C4-2B (cell line): Measurements from ENCODE around the gene CLPTM1.
"Not testable (repeated sequence)": the region's sequence is repeated elsewhere in the genome, so short reads cannot be mapped to it uniquely, and the experiment has no call there.

Experiments
- H3K27ac ChIP-seq: fragments of 450-650 bp; 2 replicates; pipeline ENCODE4 v1.5.1; 2017
- ZFX ChIP-seq: fragments of 450-650 bp; IDR thresholded peaks from 2 replicates; pipeline ENCODE4 v1.6.1; 2017
- TF ChIP-seq, protein P1 (sequence below): fragments of 450-650 bp; conservative IDR thresholded peaks from 2 replicates; pipeline ENCODE4 v1.5.1; 2017; ENCODE audit warnings: mild to moderate bottlenecking

The CLPTM1 gene

DNA sequence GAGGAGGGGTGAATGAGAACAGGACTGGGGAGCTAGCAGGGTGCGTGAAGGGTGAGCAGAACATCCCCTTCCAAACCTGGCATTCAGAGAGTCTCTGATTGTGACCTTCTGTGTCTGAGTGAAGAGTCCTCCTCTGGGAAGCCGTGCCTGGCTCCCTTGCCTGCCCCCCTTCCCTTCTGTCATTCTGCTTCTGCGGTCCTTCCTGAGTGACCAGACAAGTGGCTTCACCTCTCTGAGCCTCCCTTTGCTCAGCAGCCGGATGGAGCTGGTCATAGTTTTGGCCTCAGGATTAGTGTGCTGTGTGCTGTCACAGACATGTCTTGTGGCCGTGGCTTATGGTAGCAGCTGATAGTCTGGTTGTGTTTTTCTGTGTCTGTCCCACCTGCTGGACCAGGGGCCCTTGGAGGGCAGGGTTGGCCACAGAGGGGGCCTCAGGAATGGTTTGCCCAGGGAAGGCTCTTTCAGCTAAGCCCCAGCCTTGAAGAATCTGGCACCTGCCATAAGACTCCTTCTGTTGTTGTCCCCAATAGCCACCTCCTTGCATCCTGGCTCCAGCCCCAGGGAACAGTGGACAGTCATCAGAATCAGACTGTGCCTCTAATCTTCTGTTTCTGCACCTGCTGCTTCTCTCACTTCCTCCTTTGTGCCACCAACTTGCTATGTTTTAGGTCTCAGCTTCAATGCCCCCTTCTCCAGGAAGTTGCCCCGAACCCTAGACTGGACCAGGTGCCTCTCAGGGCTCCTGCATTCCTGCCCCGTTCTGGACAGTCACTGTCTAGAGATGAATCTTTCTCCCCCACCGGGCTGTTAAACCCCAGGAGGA, 5.9 kb downstream of the CLPTM1 start:
- TF ChIP-seq ZFX: no peak
- TF ChIP-seq, protein P1, sequence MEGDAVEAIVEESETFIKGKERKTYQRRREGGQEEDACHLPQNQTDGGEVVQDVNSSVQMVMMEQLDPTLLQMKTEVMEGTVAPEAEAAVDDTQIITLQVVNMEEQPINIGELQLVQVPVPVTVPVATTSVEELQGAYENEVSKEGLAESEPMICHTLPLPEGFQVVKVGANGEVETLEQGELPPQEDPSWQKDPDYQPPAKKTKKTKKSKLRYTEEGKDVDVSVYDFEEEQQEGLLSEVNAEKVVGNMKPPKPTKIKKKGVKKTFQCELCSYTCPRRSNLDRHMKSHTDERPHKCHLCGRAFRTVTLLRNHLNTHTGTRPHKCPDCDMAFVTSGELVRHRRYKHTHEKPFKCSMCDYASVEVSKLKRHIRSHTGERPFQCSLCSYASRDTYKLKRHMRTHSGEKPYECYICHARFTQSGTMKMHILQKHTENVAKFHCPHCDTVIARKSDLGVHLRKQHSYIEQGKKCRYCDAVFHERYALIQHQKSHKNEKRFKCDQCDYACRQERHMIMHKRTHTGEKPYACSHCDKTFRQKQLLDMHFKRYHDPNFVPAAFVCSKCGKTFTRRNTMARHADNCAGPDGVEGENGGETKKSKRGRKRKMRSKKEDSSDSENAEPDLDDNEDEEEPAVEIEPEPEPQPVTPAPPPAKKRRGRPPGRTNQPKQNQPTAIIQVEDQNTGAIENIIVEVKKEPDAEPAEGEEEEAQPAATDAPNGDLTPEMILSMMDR: no peak
- H3K27ac ChIP-seq: no peak overlapping the region

DNA sequence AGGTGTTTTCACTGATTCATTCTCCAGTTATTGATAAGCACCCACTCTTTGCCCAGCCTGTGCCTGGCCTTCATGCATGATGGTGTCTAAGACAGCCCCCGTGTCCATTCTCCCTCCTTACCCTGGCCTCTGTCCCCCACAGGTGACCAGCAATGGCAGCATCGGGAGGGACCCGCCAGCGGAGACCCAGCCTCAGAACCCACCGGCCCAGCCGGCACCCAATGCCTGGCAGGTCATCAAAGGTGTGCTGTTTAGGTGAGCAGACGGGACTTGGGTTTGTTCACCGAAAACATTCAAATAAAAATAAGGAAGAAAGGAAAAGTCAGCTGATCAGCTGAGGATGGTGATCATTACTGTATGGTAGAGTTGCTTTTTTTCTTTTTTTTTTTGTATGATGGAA, 6.6 kb downstream of the CLPTM1 start:
- TF ChIP-seq, protein P1: no peak
- H3K27ac ChIP-seq: no peak overlapping the region

DNA sequence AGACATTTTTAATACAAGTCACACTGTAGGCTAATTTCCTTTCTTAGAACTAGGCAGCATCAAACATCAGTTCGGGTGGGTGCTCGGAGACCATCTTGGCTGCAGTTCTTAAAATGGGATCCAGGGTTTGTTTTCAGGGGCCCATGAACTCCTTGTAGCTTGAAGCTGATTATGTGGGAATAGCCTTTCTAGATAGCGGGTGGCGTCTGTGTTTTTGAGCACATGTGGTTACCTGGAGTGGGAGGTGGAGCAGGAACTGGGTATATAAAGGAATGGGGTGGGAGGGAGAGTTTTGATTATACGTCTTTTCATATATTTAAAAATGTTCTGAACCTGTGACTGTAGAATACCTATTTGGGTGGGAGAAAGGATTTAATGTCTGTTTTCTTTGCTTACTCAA, 12.9 kb downstream of the CLPTM1 start:
- TF ChIP-seq ZFX: no peak
- TF ChIP-seq, protein P1: no peak
- H3K27ac ChIP-seq: no peak overlapping the region

DNA sequence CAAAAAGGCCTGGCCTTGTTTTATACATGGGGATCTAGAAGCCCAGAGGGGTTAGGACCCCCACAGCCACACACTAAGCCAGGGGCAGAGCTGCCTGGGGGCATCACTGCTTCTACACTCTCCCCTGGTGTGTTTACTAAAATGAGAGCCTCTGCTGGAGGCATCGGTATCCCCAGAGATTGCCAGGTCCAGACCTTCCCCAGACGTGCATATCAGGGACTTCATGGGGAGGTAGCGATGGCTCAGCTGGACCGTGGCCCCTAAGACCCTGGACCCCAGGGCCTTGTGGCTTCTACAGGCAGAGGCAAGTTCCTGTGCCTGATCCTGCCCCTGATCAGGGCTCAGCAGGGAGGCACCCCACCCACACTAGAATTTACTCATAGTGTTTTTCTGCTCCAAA, 13.5 kb downstream of the CLPTM1 start:
- TF ChIP-seq, protein P1: no peak
- TF ChIP-seq ZFX: no peak

DNA sequence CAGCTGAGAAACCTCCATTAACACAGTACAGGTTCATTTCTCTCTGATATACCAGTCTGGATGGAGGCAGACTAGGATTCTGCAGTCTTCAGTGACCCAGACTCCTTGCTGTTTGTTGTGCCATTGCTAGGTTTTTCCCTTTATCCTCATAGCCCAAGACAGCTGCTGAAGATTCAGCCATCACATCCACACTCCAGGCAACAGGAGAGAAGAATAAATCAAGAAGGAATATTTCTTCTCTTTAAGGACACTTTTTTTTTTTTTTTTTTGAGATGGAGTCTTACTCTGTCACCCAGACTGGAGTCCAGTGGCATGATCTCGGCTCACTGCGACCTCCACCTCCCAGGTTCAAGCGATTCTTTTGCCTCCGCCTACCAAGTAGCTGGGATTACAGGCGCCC, 14.3 kb downstream of the CLPTM1 start:
- H3K27ac ChIP-seq: no peak overlapping the region
- TF ChIP-seq ZFX: no peak
- TF ChIP-seq, protein P1: no peak

More for the DNA sequence above, 13.5 kb downstream of the CLPTM1 start:
- no peak overlapping the region for H3K27ac ChIP-seq

DNA sequence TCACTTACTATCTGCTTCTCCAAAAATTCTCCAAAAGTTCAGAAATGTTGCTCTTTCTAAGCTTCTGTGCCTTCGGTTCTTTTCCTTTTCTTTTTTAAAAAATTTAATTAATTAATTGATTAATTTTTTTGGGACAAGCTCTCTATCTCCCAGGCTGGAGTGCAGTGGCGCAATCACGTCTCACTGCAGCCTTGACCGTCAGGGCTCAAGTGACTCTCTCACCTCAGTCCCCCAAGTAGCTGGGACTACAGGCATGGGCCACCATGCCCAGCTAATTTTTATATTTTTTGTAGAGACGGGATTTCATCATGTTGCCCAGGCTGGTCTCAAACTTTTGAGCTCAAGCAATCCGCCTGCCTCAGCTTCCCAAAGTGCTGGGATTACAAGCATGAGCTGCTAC, 16.3 kb downstream of the CLPTM1 start:
- H3K27ac ChIP-seq: not testable (repeated sequence)

DNA sequence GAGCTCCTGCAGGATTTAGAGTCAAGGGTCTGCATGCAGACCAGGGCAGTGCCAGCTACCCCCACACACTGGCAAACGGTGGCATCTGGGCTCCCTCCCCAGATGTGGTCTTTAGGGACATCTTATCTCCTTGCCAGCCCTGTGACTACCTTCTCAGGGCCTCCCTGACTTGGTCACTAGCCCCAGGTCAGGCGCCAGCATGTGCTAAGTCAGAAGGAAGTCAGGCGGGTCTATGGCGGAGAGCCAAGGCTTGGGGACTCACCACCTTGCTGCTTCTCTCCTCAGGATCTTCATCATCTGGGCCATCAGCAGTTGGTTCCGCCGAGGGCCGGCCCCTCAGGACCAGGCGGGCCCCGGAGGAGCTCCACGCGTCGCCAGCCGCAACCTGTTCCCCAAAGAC, 17.6 kb downstream of the CLPTM1 start:
- TF ChIP-seq, protein P1: no peak
- H3K27ac ChIP-seq: no peak overlapping the region
